Liver (tissue), 3 donors: ENCODE results near the gene RHOD.

Source experiments
- HNF4G ChIP-seq: IDR thresholded peaks from 2 replicates; pipeline ENCODE4 v1.6.1; 2016; ENCODE audit warnings: antibody characterized with exemption
- RAD21 ChIP-seq, 2 donors: IDR thresholded peaks; 2 replicates each; pipeline ENCODE4 v1.6.1; 2016; ENCODE audit warnings: antibody characterized with exemption in 2 of 2, mild to moderate bottlenecking in 2 of 2
- TAF1 ChIP-seq: conservative IDR thresholded peaks from 2 replicates; pipeline ENCODE4 v1.6.1; 2016; ENCODE audit warnings: antibody characterized with exemption, mild to moderate bottlenecking
- YY1 ChIP-seq: IDR thresholded peaks from 2 replicates; pipeline ENCODE4 v1.6.1; 2016; ENCODE audit warnings: antibody characterized with exemption, mild to moderate bottlenecking
- TF ChIP-seq, protein P1 (sequence below): fragments of 150-350 bp; IDR thresholded peaks from 2 replicates; pipeline ENCODE4 v1.5.1; 2017; ENCODE audit warnings: improper control_type of control experiment, low read depth, low read length; ENCODE audit not compliant: missing input control
- TF ChIP-seq, protein P2 (sequence below): IDR thresholded peaks from 2 replicates; pipeline ENCODE4 v1.6.1; 2016; ENCODE audit warnings: antibody characterized with exemption
- TF ChIP-seq, protein P3 (sequence below): IDR thresholded peaks from 2 replicates; pipeline ENCODE4 v1.6.1; 2016; ENCODE audit warnings: antibody characterized with exemption, mild to moderate bottlenecking
- donor health status: healthy.
- donor health status: healthy.

DNA sequence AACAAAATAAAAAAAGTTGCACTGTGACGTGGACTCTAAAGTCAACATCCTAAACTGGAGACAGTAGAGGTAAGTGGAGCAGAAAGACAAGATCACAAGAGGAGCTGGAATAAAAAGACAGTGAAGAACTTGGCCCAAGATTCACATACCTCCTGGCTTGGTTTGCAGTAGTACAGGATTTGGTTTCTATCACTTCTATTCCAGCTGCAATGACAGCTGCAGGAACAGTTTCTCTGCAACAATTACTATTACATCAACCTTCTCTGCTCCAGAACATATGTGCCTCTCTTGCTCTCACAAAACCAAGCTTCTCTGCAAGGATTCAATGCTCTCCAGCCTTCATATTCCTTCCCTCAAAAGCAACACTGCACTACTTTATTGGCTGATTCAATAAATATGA is 54.6 kb downstream of the RHOD start:
- TF ChIP-seq, protein P1, sequence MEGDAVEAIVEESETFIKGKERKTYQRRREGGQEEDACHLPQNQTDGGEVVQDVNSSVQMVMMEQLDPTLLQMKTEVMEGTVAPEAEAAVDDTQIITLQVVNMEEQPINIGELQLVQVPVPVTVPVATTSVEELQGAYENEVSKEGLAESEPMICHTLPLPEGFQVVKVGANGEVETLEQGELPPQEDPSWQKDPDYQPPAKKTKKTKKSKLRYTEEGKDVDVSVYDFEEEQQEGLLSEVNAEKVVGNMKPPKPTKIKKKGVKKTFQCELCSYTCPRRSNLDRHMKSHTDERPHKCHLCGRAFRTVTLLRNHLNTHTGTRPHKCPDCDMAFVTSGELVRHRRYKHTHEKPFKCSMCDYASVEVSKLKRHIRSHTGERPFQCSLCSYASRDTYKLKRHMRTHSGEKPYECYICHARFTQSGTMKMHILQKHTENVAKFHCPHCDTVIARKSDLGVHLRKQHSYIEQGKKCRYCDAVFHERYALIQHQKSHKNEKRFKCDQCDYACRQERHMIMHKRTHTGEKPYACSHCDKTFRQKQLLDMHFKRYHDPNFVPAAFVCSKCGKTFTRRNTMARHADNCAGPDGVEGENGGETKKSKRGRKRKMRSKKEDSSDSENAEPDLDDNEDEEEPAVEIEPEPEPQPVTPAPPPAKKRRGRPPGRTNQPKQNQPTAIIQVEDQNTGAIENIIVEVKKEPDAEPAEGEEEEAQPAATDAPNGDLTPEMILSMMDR = no peak
- TF ChIP-seq YY1 (no peak), RAD21 (IDR thresholded peaks at IDR 0.05) (no peak), TAF1 (no peak), HNF4G (no peak)
- TF ChIP-seq, protein P2, sequence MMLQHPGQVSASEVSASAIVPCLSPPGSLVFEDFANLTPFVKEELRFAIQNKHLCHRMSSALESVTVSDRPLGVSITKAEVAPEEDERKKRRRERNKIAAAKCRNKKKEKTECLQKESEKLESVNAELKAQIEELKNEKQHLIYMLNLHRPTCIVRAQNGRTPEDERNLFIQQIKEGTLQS = no peak
- TF ChIP-seq, protein P3, sequence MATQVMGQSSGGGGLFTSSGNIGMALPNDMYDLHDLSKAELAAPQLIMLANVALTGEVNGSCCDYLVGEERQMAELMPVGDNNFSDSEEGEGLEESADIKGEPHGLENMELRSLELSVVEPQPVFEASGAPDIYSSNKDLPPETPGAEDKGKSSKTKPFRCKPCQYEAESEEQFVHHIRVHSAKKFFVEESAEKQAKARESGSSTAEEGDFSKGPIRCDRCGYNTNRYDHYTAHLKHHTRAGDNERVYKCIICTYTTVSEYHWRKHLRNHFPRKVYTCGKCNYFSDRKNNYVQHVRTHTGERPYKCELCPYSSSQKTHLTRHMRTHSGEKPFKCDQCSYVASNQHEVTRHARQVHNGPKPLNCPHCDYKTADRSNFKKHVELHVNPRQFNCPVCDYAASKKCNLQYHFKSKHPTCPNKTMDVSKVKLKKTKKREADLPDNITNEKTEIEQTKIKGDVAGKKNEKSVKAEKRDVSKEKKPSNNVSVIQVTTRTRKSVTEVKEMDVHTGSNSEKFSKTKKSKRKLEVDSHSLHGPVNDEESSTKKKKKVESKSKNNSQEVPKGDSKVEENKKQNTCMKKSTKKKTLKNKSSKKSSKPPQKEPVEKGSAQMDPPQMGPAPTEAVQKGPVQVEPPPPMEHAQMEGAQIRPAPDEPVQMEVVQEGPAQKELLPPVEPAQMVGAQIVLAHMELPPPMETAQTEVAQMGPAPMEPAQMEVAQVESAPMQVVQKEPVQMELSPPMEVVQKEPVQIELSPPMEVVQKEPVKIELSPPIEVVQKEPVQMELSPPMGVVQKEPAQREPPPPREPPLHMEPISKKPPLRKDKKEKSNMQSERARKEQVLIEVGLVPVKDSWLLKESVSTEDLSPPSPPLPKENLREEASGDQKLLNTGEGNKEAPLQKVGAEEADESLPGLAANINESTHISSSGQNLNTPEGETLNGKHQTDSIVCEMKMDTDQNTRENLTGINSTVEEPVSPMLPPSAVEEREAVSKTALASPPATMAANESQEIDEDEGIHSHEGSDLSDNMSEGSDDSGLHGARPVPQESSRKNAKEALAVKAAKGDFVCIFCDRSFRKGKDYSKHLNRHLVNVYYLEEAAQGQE = no peak
